ENCODE measurements around the gene UBE2J2.

GRCh38 chr1:1228596-1229321 lies 44.9 kb downstream of the UBE2J2 start:
- TF ChIP-seq POLR2A (IDR thresholded peaks at IDR 0.05) (no peak), EP300 (IDR thresholded peaks at IDR 0.05) (no peak)
